CD14-positive monocyte (primary cell): ENCODE results near the gene GSTT4. TPM values are rescaled to one million over a fixed set of nuclear protein-coding genes. Genes with fewer than 3 reads are reported as not detected.

Source experiments
- DNase-seq, 3 donors: peaks; one replicate each; pipeline ENCODE4 v3.0.0-alpha.2; 2011 to 2022
- H2AFZ ChIP-seq: 2 replicates; pipeline ENCODE4 v1.6.0; 2012; ENCODE audit warnings: mild to moderate bottlenecking, low read depth, low read length, inconsistent platforms; ENCODE audit not compliant: insufficient read depth, poor library complexity, severe bottlenecking
- H3K27ac ChIP-seq, 2 donors: 1 replicate in 1 of 2; 2 replicates in 1 of 2; pipeline ENCODE4 v1.5.1; 2012 to 2013; ENCODE audit warnings: low read length in 2 of 2, control low read depth in 1 of 2, inconsistent platforms in 1 of 2, low read depth in 1 of 2, mild to moderate bottlenecking in 1 of 2
- H3K27me3 ChIP-seq, 2 donors: one replicate each; pipeline versions ENCODE4 v1.6.0 to v1.6.1; 2011 to 2013; ENCODE audit warnings: low read length in 2 of 2; ENCODE audit not compliant: control insufficient read depth in 2 of 2, insufficient read depth in 2 of 2
- H3K36me3 ChIP-seq, 2 donors: replicated peaks in 1 of 2; 1 replicate in 1 of 2; 2 replicates in 1 of 2; pipeline versions ENCODE4 v1.5.1 to v1.6.1; 2012 to 2013; ENCODE audit warnings: low read length in 2 of 2, control low read depth in 1 of 2, inconsistent platforms in 1 of 2, mild to moderate bottlenecking in 1 of 2; ENCODE audit not compliant: insufficient read depth in 2 of 2, control insufficient read depth in 1 of 2
- H3K4me1 ChIP-seq, 2 donors: 1 replicate in 1 of 2; 2 replicates in 1 of 2; pipeline versions ENCODE4 v1.5.1 to v1.6.1; 2012 to 2013; ENCODE audit warnings: low read length in 2 of 2, control low read depth in 1 of 2, inconsistent platforms in 1 of 2, mild to moderate bottlenecking in 1 of 2, moderate library complexity in 1 of 2; ENCODE audit not compliant: insufficient read depth in 2 of 2, control insufficient read depth in 1 of 2
- H3K4me2 ChIP-seq: replicated peaks from 2 replicates; pipeline ENCODE3; 2012; ENCODE audit warnings: low read length, moderate library complexity, mild to moderate bottlenecking; ENCODE audit not compliant: poor library complexity, severe bottlenecking; ENCODE audit errors: extremely low read depth
- H3K4me3 ChIP-seq, 3 experiments: fragments of 200-600 bp in 1 of 3; sonication (generic) in 1 of 3; replicated peaks in 1 of 3; 1 replicate in 2 of 3; 2 replicates in 1 of 3; pipeline ENCODE4 v1.5.1; 2011 to 2013; ENCODE audit warnings: low read length in 3 of 3, mild to moderate bottlenecking in 3 of 3, control low read depth in 2 of 3, low read depth in 2 of 3, inconsistent platforms in 1 of 3, moderate library complexity in 1 of 3
- H3K79me2 ChIP-seq: 2 replicates; pipeline ENCODE4 v1.6.0; 2012; ENCODE audit warnings: mild to moderate bottlenecking, control low read depth, inconsistent platforms, low read length, moderate library complexity; ENCODE audit not compliant: insufficient read depth
- H3K9ac ChIP-seq: 2 replicates; pipeline ENCODE4 v1.6.0; 2017; ENCODE audit warnings: low read length, mild to moderate bottlenecking; ENCODE audit not compliant: insufficient read depth, poor library complexity, severe bottlenecking
- H3K9me3 ChIP-seq, 2 donors: replicated peaks in 1 of 2; 1 replicate in 1 of 2; 2 replicates in 1 of 2; pipeline versions ENCODE4 v1.5.1 to v1.6.1; 2012 to 2013; ENCODE audit warnings: low read length in 2 of 2, control low read depth in 1 of 2; ENCODE audit not compliant: control insufficient read depth in 1 of 2, insufficient read depth in 1 of 2
- H4K20me1 ChIP-seq: 2 replicates; pipeline ENCODE4 v1.6.0; 2012; ENCODE audit warnings: mild to moderate bottlenecking, low read length, control low read depth, moderate library complexity; ENCODE audit not compliant: insufficient read depth
- H3K27ac Mint-ChIP-seq, 7 donors: one replicate each; pipeline ENCODE4 v1.8.0; 2020; ENCODE audit warnings: mild to moderate bottlenecking in 7 of 7, mixed read lengths in 7 of 7, moderate library complexity in 6 of 7, inconsistent platforms in 2 of 7
- H3K27me3 Mint-ChIP-seq, 3 donors: one replicate each; pipeline ENCODE4 v1.8.0; 2021 to 2022; ENCODE audit warnings: low read depth in 3 of 3, mild to moderate bottlenecking in 3 of 3, mixed read lengths in 3 of 3, moderate library complexity in 3 of 3, inconsistent platforms in 1 of 3
- H3K36me3 Mint-ChIP-seq, 2 donors: one replicate each; pipeline ENCODE4 v1.8.0; 2020; ENCODE audit warnings: mixed read lengths in 2 of 2, inconsistent platforms in 1 of 2, mild to moderate bottlenecking in 1 of 2
- H3K4me1 Mint-ChIP-seq: one replicate; pipeline ENCODE4 v1.8.0; 2020; ENCODE audit warnings: mild to moderate bottlenecking, mixed read lengths
- H3K4me3 Mint-ChIP-seq, 2 donors: one replicate each; pipeline ENCODE4 v1.8.0; 2020; ENCODE audit warnings: mild to moderate bottlenecking in 2 of 2, mixed read lengths in 2 of 2, moderate library complexity in 1 of 2
- H3K9me3 Mint-ChIP-seq, 7 donors: one replicate each; pipeline ENCODE4 v1.8.0; 2020 to 2022; ENCODE audit warnings: mixed read lengths in 7 of 7, mild to moderate bottlenecking in 6 of 7, moderate library complexity in 6 of 7, inconsistent platforms in 2 of 7
- CTCF ChIP-seq: fragments of 200-600 bp; IDR thresholded peaks from one replicate; pipeline ENCODE4 v1.8.0; 2022; ENCODE audit warnings: antibody characterized with exemption, mild to moderate bottlenecking
- WGBS: methylation state at CpG from one replicate; pipeline ENCODE4 v1.1.5; 2013; ENCODE audit warnings: missing lambda C conversion rate; ENCODE audit not compliant: insufficient coverage; 5-methylcytosine and 5-hydroxymethylcytosine counted together
- intact Hi-C, 2 donors: fragments of 100-400 bp; cut with micrococcal nuclease; formaldehyde crosslinking; loops; one replicate each; pipeline versions ENCODE4 v1.15.0 to v1.15.1; 2023
- polyA plus RNA-seq, 3 donors: library from polyadenylated mRNA; depleted of rRNA in 1 of 3; unstranded in 2 of 3; stranded (reverse) in 1 of 3; fragments of 300-500 nt in 2 of 3; fragments of >200 nt in 1 of 3; fragmentation: Illumina TruSeq in 2 of 3; gene quantifications; 1 replicate in 2 of 3; 2 replicates in 1 of 3; pipeline ENCODE4 v1.2.3, GENCODE V29; 2012 to 2021

The GSTT4 gene
- polyA plus RNA-seq, 3 donors: not detected

GRCh38 chr22:24008381-24009226, 3.4 kb upstream of the GSTT4 start:
- Histone ChIP-seq H3K4me3 (no peak overlapping the region), H3K9me3 (no peaks in the 10 kb centered on the region), H3K9ac (no peak overlapping the region), H3K36me3 (no peaks in the 10 kb centered on the region), H3K4me1 (peaks cover 11 to 12% of the 10 kb centered on the region in 2 donors), H3K79me2 (peaks cover 23% of the 10 kb centered on the region), H3K27ac (no peak overlapping the region), H3K27me3 (no peaks in the 10 kb centered on the region), H3K4me2 (no peak overlapping the region), H4K20me1 (no peaks in the 10 kb centered on the region), H2AFZ (no peak overlapping the region)
- H3K4me1 Mint-ChIP-seq: peaks cover 14% of the 10 kb centered on the region
- H3K27me3 Mint-ChIP-seq: peaks cover 0 to 1% (median under 1%) of the 10 kb centered on the region in 3 donors
- WGBS: 100% methylated on average over 2 of the region's 6 CpGs
- H3K27ac Mint-ChIP-seq: no peak overlapping the region
- DNase-seq: no peak
- H3K36me3 Mint-ChIP-seq: no peaks in the 10 kb centered on the region
- intact Hi-C loops: loop anchor here in 1 of 2 donors (5.0 kb wide), 1 partner anchor 71 kb away; no protein-coding TSS in a partner anchor
- no peak for TF ChIP-seq CTCF
- H3K4me3 Mint-ChIP-seq: no peak overlapping the region
- H3K9me3 Mint-ChIP-seq: peaks cover 0 to 3% (median 0%) of the 10 kb centered on the region in 7 donors

GRCh38 chr22:24008022-24008283, 2.7 kb upstream of the GSTT4 start:
- Histone ChIP-seq H3K9me3 (no peaks in the 10 kb centered on the region), H3K27ac (no peak overlapping the region), H3K4me2 (no peak overlapping the region), H4K20me1 (no peaks in the 10 kb centered on the region), H3K79me2 (peaks cover 18% of the 10 kb centered on the region), H3K4me3 (no peak overlapping the region), H3K4me1 (peaks cover 11 to 12% of the 10 kb centered on the region in 2 donors), H3K36me3 (no peaks in the 10 kb centered on the region), H2AFZ (no peak overlapping the region), H3K9ac (no peak overlapping the region), H3K27me3 (no peaks in the 10 kb centered on the region)
- no peak for DNase-seq
- Mint-ChIP-seq H3K27me3 (peaks cover 0 to 3% (median 1%) of the 10 kb centered on the region in 3 donors), H3K36me3 (no peaks in the 10 kb centered on the region), H3K27ac (no peak overlapping the region), H3K4me3 (no peak overlapping the region), H3K9me3 (peaks cover 0 to 3% (median 0%) of the 10 kb centered on the region in 7 donors), H3K4me1 (peaks cover 14% of the 10 kb centered on the region)
- TF ChIP-seq CTCF: no peak
- intact Hi-C loops: loop anchor here in 1 of 2 donors (5.0 kb wide), 1 partner anchor 71 kb away; no protein-coding TSS in a partner anchor
- 100% methylated on average over 1 of the region's 1 CpG for WGBS
